DMS 273 (cell line): Measurements from ENCODE around the gene BRI3.

ENCODE experiments used
- DNase-seq: peaks from one replicate; lab custom pipeline; 2025; ENCODE audit not compliant: unreplicated experiment; lab: John Stamatoyannopoulos, UW

The BRI3 gene

DNA sequence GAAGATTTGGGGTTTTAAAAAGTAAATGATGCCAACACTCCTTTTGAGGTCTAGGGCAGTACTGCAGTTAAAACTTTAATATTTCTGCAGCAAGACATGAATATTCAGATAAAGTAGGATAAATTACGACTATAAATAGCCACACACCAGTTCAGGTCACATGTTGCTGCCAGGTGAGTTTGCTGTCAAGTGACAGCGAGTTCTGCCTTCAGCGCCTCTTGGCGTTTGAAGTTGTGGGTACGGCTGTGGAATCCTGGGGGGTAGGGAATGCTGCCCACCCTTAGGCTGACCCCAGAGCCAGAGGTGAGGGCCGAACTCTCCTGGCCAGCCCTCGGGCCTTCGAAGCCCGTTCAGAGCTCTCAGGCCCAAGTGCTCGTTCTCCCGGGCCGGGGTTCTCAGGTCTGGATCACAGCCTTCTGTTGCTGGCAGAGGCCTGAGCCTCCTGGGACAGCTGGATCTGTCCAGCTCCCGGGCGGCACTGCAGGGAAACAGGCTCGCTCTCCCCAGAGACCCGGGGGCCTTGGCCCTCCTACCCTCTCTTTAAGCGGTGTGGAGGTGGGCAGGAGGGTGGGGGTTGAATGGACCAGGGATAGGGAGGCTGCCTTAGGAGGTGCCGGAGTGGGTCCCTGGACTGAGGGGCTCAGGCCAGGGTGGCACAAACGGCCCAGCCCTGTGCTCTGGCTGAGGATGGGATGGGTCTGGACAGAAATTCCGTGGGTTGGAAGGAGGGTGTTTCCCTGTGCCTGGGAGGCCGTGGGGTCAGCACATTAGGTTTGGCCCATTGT lies 5.4 kb downstream of the BRI3 start:
- DNase-seq: no peak

DNA sequence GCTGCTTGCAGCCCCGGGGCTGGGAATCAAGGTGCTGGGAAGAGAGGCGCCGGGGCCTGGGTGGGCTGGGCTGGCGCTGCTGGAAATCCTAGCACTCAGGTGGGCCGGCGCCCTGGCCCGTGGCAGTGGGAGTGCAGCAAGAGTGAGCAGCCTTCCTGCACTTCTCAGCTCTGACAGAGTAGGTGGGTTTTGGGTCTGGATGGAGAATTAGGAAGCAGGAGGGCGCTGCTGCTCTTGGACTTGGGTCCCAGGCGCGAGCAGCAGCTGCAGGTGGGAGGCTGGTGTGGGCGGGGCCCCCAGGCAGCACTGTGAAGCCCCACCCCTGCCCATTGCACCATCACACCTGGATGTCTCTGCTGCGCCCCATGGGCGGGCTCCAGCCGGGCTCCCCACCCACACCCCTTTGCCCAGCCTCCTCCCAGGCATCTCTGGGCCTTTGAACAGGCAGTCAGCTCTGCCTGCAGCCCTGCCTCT lies 6.0 kb downstream of the BRI3 start:
- DNase-seq: no peak

DNA sequence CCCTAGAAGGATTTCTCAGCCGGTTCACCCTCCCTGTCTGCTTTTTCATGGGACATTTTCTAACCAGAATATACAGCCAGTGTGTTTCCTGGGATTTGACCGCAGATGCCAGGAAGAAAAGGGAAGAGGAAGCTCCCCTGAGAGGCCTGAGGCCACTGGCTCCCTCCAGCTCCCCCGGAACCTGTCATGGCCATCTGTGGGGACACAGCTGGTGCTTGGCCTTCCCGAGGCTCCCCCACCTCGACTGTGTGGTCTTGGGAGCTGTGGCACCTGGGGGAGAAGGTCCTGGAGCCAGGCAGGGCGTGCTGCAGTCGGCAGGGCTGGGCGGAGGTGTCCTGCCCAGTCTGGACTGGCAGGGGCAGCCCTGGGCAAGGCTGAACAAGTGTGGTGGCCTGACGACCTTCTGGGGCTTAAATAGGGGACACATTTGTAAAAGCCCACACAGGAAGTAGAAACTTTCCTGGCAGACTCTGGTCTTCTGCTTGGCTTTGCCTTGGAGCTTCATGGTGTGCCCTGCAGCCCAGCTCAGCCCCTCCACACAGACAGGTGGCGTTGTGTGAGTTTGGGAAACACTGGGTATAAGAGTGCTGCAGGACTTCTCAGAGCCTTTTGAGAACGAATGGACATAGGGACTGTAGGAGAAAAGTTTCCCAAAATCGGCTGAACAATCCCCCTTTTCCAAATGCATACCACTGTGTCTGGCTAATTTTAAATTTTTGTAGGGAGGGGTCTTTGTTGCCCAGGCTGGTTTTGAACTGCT lies 6.8 kb downstream of the BRI3 start:
- DNase-seq: no peak

DNA sequence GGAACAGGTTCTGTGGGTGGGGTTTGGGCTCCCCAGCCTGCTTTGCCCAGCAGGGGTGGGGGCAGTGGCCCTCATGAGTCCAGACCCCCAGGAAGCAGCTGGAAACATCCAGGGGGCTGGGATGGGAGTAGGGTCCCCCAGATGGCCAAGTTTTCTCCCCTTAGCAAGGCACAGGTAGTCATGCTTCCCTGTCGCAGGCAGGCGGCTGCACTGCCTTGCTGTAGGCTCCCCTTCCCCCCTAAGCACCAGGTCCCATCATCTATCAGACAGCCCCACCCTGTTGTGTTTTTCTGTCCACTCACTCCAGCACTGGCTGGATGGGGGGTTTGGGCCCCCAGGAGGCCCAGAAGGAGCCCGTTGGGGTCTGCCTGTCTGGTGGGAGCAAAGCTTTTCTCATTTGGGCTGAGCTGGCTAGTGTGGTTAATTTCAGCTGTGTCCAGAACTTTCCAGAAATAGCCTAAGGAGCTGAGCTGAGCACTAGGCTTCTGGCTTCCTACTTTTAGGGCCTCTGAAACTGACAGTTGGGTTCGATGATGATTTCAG lies 7.9 kb downstream of the BRI3 start:
- no peak for DNase-seq

DNA sequence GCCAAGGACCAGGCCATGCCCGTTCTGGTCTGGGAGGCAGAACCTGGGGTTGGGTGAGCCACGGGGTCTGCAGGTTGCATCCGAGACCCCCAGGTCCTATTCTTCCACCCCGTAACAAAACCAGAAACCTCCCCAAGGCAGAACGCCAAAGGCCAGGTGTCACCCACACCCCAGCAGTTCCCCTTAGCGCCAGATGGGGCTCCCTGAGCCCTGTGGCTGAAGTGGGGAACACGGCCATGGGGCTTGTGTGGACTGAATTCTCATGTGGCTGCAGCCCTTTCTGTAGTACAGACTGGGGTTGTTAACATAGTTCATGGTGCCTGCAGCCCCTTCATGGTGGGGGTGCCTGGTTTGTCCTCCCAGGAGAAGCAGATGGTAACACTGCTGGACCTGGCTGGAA lies 10.2 kb downstream of the BRI3 start:
- peak; percentile 54 for DNase-seq

DNA sequence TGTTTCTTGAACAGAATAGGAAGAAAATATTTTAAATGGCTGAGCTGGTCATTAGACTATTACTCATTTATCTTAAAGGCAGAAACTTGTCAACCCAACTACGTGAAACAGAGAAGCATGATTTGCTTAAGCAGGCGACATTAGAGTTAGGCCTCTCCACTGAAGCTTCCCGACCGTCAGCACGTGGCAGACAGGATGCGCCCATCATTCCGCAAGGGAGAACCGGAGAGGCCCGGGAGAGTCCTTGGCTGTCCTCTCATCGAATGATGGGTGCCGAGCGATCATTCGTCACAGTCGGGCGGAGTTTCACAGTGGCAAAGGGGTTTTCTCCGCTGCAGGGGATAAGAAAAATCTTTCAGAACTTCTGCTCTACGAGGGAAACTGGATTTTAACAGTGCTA lies 11.8 kb downstream of the BRI3 start:
- no peak for DNase-seq

DNA sequence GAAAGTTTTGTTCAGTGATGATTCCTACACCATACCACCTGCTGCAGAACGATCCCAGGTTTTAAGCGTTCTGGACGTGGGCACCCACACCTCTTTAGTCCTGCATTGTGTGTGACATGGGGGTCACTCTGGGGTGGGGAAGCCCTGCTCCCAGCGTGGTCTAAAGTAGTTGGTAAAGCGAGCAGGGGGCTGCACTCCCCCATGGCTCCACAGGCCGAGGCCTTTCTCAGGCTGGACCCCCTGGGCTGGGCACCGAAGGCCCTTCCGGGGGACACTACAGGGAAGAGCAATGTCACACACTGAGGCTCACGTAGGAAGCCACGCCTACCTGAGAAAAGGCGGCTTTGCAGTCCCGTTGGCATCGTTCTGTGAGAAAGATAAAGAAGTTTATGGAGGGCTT lies 12.3 kb downstream of the BRI3 start:
- DNase-seq: no peak

DNA sequence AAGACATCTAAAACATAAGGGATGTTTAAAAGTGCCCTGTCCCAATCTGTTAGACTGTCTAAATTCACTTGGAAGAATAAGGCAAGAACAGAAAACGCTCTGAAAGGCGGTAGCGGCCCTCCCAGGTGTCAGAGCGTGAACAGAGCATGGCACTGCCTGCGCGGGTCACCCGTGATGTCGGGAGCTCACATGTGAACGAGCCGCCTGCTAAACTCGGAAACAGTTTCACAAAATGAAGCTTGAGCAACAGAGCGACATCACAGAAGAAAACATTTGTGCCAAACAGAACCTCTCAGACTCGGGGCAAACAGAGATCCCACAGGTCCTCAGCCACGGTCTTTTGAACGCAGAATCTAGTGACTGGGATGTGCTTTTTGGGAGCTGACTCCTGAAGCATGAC lies 12.8 kb downstream of the BRI3 start:
- DNase-seq: no peak

DNA sequence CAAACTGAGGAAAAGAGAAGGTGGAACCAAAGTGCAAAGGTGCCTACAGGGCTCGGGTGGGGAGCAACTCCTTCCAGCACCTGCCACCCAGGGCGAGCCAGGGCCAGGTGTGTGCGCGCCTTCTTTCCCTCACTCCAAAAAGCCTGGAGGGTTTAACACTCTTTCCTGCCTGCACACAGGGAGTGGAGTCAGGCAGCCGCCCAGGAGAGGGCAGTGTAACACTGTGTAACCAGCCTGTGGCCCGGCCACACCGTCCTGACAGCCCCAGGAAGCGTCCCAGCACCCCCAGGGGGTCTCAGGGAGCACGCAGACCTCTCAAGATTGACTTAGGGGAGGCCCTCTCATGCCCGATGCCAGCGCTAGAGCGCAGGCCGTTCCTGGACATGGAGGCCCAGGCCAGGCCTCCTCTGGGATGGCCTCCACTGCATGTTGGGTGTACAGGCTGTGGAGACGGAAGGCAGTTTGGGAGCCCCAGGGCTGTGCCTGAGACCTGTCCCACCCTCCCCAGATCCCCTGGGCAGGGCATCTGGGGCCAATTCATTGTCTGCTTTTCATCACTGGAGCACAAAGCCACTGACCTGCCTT lies 13.4 kb downstream of the BRI3 start:
- peak; percentile 93 for DNase-seq

DNA sequence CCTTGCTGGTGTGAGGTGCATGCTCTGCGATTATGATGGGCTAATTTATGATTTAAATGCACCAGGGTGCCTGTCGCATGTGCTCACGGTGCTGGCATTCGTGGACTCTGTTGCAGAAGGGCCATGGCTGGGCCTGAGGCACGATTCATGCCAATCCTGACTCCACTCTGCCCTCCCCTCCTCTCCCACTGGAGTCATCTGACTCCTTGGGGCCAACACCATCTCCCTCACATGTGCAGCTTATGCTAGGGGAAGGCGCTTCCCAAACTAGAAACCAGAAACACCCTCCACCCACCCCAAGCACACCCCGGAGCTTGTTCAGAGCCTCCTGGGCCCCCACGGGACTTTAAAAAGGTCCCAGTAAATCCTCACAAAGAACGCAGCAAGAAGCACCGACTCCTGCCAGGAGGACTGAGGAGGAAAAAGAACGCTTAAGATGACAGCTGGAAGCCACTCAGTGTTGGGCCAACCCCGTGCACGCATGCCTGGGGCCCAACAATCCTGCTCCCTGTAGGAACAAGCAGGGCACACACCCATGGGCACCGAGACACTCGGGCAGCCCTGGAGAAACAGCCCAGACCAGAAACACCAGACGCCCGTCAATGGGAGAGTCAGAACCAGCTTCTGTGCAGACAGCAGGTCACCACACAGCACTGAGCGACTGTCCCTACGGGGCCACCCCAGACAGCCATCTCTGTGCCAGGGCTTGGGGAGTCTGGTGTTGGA lies 14.1 kb downstream of the BRI3 start:
- peak; percentile 36 for DNase-seq

DNA sequence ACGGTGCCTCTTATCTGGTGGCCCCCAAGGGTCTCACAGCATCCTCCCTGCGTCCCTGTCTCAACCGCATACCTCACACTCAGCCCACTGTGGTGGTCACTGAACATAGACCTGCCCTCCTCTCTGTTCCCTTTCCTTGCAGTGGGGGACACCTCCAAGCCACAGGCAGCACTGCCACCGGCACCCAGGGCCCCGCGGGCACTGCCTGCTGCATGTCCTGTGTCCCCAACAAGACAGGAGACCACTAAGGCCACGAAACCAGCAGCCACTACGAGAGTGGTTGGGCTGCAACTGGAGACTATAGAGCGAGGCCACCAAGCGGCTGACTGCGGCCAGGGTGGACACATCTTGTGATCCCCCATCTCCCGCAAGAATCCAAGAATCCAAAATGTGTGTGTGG lies 15.3 kb downstream of the BRI3 start:
- DNase-seq: no peak

DNA sequence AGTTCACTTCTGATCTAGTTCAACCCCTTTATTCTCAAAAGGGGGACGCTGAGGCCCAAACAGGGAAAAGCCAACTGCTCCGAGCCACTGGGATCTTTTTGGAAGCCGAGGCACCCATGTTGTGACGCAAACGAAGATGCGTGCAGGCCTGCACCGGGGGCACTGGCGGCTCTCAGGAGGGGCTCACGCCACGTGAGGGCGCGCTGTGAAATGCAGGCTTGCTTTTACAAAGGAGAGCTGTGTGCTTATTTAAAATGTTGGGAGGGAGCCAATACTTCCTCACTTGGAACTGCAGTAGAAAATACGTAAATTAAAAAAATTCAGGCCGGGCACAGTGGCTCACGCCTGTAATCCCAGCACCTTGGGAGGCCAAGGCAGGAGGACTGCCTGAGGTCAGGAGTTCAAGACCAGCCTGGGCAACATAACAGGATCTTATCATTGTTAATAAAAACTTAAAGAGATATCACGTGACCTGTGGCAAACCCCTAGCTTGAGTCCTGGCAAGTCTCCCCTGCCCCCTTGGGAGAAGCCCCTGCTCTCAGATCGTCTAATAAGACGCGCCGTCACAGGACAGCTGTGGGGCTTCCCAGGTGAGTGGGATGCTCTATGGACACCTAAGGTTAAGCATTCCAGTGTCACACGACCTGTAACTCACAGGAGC lies 16.3 kb downstream of the BRI3 start:
- DNase-seq: no peak

DNA sequence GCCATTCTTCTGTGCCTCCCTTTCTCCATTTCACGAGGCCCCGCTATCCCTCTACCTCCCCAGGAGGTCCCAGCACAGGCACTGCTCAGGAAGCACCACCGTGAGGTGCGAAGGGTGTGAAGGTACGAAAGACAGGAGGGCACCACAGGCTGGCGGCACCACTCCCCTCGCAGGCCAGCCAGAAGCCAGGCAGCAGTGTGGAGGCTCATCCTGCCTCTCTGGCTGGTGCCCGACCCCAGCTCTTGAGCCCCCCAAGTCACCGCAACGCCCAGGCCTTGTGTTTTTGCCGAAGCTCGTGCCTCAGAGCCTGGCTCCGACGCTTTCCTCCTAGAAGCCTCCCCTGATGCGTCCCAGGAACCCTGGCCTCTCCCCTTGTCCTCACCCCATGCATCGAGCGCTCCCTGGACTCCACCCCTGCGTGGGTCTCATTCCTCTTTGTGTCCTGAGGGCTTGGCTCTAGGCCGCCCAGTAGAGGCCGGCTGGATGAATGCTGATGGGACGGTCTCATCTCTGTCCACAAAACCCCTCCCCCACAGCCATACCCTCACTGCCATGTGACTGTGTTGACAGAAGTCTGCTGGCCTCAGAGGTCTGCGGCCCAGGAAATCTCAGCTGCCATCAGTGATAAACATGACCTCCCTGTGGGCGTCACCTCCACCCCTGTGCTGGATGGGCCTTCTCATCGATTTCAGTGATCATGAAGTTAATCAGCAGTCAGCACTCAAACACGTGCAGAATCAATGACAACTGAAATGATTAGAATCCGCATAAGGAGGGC lies 19.3 kb downstream of the BRI3 start:
- DNase-seq: no peak

DNA sequence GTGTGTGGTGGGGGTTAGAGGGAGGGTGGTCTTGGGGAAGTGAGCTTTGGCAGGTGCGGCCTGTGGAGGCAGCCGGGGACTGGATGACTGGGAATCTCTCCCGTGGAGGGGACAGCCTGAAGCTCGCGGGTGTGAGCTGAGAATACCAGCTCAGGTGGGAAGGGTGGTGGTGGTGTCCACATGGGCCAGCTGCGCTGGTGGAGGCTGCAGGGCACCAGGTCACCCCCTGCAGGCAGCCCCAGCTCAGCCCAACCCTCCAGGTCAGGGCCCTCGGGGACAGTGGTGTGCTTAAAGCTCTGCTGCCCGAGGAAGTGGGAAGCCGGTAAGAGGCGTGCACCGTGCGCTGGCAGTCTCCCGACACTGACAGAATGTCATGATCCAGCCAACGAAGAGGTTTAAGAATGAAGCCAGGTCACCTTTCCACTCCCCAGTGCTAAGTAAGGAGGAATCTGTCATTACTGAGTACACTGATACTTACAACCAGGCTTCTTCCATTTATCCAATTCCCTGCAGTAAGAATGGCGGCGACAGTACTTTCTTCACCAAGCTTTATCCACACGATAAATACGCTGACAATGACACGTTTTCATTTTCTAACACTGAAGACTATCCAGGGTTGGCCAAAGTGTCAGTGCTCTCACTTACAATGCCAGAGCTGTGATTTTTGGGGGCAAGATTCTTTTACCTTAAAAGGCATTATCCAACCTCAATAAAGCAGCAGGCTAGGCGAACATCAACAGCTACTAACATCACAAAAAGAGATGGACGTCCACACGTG lies 20.4 kb downstream of the BRI3 start:
- no peak for DNase-seq

DNA sequence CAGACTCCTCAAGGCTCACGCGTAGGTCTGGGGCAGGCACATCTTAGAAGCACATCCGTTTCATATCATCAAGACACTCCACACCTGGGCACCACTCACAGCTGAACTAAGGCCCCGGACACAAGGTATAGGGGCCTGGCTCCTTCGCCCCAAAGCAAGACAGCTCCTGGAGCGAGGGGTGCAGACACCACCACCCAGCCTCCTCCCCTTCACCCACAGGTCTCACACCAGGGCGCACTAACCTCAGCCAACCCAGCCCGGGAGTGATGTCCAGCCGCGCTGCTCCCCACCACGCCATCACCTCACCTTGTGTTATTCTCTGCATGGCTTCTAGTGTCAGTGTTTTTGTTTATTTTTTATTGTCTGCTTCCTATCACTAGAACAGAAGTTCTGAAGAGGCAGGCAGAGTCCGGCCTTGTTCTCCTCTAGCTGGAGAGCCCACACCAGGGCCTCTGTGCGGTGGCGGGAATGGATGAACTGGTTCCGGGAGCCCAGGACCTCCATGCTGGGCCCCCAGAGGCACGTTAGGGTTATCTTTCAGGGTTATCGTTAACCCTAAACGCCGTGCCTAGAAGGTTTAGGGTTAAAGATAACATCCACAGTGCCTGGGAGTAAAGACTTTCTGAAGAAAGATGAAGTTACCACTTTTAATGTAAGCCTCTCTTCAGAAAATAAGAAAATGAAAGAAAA lies 21.8 kb downstream of the BRI3 start:
- no peak for DNase-seq

DNA sequence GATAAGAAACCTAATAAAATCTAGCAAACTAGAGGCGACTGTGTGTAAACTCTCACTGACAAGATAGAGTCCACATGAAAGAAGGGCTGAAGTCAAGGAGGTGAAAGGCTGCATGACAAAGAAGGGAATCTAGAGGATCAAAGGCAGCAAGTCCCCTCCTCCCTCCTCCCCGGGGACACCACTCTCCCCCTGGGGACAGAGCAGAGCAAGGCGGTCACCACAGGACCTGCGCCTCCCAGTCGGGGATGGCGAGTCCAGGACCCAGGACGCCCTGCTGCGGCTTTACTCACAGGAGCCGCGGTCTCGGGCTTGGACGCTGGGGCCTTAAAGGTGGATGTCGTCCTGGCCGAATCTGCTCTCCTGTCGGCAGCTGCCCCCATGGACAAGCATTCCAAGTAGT lies 22.4 kb downstream of the BRI3 start:
- no peak for DNase-seq

DNA sequence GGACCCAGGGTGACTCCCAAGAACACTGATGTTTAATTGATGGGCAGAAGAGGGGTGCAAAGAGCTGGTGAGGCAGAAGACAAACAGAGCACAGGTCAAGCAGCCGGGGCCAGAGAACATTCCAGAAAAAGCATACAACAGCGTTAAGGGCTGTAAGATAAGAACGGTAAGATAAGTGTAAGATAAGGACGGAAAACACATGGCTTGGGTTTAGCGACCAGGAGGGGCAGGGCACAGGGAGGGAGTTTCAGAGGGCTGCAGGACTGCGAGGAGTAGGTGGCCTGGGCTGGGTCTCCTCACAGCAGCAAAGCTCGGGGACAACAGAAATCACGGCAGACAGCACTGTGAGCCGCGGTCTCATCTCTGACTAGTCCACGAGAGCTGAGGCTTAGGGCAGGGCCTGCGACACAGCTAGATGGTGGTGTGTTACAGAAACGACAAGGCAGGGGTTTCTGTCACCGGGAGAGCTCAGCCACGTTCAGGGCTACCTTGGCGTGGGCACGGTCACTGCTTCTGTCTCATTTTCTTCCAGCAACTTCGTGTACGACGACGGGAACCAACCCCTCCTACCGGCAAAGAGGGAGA lies 24.6 kb downstream of the BRI3 start:
- no peak for DNase-seq

DNA sequence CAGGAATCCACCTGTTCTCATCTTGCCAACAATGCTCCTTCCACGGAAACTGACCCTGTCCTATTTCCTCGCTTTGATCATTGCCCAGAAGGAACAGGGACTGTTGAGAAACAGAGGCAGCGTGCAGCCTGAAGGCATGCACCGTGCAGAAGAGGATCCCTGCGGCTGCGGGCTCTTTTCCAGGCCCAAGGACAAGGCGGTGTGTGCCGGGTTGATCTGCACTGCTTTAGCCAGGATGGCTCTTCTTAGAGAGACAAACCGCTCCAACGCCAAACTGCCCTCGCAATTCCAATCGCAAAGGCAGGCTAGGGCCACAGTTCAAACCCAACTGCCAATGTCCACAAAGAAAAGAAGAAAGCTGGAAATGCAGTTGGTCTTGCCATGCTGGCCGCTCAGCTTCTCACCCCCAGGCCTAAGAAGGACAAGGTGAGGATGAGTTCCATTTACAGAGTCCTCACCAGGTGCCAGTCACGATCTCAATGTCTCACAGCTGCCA lies 26.5 kb downstream of the BRI3 start:
- no peak for DNase-seq
